HG02840 (cell line): Measurements from ENCODE around the gene TBX5.

ENCODE experiments used
- ATAC-seq: cut with Tn5 transposase; IDR thresholded peaks from one replicate; pipeline ENCODE4 v1.9.1; 2021; ENCODE audit warnings: mild to moderate bottlenecking, moderate library complexity, moderate number of reproducible peaks; ENCODE audit not compliant: unreplicated experiment, low FRiP score

Gene TBX5

DNA sequence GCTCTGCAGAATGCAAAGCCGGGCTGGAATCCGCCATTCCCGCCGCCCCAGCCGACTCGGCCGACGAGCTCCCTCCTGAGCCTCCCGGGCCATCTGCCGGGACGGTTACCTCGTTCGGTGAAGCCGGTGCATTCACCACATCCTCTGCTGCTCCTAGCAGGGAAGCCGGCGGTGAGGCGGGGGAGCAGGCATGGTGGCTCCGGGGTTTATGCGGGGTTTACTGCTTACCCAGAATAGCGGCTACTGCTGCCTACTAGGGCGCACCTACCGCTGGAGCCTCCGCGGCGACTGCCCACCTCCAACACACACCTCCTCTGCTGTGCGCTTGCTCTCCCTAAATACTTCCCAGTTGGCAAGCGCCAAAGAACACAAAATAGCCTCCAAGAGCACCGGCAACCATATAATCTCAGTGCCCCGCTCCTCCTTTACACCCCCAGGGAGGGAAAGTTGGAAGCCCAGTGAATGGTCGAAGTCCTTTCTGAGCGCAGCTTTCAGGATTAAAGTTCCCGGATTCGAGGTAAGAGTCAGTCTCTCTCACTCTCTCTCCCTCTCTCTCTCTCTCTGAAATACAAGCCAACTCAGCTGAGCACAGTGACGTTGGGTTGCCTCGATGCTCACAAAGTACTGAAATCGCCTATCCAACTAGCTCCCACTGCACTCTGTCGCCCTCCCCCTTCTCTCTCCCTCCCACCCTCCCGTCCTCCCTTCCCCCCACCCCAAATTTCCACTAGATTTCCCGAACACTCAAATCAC is at the start of gene TBX5:
Gene TBX5 (minus strand): TSS at position 626 of the 753 bp plus-strand sequence. CDS start 2,246 bp downstream, outside the sequence.
- no peak for ATAC-seq

DNA sequence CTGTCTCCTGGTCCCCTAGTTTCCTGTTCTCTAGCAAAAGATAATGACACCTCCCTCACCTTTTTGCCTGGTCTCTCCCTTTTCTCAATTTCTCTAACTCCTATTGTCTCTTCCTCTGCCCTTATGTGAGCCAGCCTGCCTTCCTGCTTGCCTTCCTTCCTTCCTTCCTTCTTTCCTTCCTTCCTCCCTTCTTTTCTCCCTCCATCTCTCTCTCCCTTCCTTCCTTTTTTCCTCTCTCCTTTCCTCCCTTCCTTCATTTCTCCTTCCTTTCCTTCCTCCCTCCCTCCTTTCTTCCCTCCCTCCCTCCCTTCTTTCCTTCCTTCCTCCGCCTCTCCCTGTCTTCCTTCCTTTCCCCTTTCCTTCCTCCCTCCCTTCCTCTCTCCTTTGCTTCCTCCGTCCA is 45.7 kb upstream of the TBX5 start:
- no peak for ATAC-seq

DNA sequence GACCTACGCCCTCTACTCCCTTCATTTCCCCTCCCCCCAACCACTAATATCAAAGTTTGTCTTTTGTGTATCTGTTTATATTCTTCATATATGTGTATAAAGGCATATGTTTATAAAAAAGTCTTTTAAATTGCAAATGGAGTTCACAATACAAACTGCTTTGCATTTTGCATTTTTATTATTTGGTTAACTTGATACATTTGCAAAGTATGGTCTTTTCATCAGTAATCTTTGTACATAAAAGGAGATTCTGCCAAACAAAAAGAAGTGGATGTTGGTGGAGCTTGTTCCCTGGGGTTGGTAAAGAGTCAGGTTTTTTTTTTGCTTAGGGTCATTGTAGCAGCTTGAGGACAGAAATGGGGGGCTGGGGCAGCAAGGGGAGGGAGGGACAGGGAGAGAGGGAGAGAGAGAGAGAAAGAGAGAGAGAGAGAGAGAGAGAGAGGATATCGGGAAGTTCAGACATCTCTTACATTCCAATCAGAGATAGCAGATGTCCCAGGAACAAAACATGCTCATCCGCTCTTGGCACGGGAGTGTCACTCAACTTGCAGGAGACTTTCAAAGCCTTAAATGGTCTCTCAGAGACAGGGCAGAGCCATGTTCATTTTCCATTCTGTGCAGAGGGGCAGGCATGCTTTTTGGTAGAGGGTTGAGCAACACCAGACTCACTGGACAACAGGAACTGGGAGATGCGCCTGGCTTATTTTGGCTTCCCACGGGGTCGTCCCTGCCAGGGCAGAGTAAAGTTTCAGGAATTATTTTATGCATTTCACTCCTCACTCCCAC is 44.8 kb upstream of the TBX5 start:
- no peak for ATAC-seq

DNA sequence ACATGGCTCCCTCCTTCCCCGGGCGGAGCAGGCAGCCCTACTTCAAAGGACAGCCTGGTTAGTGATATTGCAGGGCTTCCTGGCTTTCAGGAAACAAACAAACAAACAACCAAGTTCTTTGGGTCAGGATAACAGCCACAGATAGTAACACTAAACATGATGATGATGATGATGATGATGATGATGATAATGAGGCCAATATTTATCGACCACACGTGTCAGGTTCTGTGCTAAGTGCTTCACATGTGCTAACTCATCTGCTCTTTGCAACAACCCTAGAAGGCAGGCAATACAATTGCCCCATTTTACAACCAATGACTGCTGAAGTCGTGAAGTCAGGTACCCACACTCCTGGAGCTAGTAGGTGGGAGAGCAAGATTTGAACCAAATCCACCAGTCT is 44.1 kb upstream of the TBX5 start:
- no peak for ATAC-seq

DNA sequence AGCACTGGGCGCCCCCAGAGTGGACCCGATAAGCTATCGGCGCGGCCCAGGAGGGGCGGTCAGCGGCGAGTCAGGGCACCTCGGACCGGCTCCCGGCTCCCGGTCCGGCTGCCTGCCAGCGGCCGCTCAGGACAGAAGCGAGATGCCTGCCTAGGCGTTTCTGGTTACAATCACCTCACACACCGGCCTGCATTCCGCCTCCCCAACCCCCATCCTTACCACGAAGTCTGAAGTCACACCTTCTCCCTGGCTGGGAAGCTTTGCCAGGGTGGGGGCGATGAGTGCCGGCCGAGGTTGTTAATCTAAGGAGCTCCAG is 42.6 kb upstream of the TBX5 start:
- ATAC-seq: no peak

DNA sequence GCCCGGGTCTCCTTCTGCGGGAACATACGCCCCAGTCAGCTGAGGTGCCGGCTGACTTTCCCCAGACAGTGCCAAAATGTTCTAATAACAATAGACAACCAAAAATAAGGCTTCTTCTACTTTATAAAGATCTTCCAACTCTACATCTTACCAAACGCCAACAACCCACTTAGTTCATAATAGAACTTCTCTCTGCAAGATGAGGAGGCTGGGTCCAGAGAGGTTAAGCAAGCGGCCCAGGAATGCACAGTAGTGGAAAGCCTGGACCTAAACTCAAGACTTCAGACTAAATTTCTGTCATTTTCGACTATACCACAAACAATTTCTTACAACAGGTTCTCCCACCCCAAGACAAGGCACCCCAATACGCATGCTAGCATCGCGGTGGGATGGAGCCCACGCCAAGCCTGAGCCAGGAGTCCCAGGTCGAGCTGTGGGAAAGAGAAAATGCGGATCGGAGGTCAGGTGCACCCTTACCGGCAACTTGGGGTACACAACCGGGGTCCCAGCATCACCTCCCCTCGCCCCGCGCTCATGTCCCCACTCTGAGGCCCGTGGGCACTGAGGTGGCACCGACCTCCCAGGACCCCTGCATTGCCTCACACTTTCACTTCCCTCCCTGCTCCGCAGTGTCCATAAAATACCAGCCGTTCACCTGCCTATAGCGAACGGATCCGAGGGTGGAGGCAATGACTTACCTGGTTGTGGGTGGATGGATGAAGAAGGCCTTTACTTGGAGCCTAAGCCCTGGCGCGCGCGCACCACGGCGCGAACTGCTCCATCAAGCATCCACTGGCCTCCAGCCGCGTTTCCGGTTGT is 42.1 kb upstream of the TBX5 start:
- no peak for ATAC-seq

DNA sequence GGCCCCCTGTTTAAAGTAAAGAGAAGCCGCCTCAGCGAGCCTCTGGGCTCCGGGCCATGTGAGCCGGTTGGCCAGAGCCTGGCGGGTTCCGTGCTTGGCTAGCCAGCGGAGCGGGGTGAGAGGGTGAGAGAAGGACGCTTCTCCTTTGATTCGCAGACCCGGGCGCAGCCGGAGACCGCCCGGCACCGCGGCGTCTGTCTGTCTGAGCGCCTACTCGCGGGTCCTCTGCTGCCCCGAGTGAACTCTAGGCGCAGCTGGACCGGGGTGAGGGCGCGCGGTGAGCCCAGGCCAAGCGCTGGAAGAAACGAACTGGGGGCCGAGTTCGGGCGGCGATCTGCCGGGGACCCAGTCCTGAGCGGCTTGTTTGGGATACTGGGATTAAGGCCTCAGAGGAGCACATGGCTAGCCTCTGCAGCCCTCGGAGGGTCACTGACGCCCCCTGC is 41.4 kb upstream of the TBX5 start:
- no peak for ATAC-seq

DNA sequence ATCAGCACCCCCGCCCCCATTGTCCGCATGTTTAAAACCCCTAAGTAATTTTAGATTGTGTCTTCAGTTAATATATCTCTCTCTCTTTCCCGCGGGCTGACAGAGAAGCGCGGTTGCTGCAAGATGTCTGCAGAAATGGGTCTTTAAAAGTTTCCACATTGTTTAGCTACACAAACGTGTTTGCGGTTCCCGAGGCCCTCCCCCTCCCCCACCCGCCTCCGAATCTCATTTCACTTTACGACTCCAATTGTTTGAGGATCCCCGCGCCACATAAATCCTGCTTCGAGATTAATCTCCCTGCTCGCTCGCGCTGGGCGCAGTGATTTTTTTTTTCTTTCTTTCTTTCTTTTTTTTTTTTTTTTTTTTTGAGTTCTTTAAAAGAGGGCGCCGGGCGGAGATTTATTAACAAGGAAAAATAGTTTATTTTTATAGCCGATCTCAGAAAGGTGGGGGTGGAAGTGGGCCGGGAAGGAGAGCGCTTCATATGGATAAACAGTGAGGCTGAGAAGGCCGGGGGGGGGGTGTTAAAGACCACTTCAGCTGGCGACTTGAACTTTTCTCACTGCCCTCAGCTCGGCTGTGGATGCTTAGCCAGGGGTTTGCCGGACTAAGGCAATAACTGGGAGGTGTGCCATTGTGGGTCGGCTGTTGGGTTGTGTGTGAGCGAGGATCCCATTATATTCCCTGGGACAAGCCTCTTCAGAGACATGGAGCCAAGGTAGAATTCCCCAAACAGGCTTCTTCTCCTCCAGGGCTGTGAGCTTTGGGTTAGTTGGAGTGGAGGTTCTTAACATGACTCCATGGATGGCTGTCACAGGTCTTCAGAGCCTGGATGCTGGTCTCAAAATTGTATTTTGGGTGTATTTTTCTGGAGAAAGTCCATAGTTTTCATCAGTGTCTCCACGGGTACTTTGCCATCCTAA is 39.7 kb upstream of the TBX5 start:
- ATAC-seq: no peak

DNA sequence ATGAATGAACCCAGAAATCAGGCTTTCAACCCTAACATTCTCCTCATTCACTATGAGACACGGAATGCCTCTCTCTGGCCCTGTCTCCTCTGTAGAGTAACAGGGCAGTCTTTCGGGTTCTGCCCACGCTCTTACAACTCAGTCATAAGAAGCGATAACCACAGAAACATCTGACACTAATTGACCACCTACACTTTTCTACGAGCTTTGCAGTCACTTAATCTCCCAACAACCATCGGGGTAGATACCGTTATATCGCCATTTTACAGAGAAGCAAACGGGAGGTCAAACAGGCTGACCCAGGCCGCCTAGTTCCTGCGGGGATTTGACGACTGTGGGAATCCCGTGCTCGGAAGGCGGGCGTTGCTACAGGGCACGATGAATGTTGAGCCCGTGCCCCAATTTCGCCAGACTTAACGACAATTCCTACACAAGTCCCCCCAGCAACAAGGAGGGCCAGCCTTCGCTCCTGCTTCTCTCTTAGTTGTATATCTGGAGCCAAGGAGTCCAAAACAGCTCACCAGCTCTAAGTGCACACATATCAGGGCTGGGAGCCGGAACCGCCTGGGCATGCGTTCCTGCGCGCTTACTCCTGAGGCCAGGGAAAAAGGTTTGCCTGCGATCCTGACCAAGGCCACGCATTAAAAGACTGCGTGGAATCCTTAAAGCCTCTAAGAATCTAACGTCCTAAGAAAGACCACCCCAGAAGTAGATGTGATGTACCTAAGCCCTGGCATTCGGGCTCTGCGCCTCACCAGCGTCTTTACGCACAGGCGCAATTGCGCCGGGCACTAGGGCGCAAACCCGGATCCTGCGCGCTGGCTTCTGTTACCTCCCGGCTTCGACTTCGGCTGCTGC is 38.7 kb upstream of the TBX5 start:
- no peak for ATAC-seq

DNA sequence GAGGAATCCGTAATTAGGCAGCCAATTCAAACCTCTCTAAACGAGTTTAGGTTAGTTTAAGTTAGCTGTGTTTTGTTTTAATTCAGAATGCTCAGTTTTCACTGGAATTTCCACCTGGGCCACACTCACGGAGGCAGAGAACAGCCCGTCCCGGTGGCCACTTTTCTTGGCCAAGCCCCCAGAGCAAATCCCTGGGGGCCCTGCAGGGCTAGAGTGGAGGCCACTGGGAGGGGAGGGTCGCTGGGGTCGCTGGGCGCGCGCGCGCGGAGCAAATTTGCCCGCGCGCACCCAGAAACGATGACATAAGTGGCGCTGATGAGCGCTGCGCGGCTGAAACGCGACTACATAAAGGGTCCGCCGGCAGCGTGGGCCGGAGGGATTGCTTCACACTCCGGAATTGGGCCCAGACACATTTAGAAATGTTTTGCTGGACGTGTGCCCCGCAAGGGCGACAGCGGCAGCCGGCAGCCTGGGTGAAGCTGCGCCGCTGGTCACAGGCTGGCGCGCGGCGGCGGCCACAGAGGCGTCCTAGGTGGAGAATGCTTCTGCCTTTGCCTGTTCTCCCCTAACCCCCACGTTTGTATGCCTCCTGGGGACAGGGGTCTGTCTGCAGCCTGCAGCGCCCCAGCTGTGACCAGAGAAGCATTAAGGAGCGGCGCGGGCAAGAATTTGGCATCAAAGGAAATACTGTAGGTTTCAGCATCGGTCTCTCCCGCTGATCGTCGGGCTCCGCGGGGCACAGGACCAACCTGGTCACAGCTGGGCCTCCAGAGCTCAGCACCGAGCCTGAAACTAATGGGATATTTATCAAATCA is 37.9 kb upstream of the TBX5 start:
- ATAC-seq: no peak

DNA sequence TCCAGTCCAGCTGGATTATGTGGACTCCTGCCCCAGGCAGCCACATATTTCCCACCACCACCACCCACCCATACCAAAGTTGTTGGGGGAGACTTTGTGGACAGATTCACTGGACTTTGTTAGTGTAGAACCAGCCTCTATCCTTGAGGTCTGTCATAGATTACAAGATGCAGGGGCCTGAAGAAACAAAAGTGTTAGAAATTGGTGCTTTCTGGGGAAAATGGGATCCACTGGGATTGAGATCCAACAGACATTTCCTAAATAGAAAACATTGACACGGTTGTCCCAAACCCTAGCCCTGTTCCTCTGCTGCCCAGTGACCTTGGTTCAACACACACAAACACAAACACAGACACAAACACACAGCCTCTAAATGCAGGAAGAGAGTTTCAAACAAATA is 36.6 kb upstream of the TBX5 start:
- ATAC-seq: no peak

DNA sequence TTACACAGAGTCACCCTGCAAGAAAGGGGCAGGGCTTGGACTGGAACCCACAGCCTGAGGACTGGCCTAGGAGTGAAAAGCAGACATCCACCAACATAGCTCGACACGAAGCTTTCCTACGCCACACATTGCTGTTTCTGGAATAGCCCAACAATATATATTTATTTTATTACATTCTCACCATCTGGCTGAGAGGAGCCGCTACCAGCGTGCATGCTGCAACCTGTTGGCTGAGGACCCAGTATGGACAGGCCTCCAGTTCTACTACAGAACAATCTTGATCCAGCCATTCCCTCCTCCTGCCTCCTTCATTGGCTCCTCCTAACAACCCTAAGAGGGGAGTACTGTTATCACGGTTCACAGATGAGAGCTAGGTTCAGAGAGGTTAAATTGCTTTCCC is 35.6 kb upstream of the TBX5 start:
- no peak for ATAC-seq

DNA sequence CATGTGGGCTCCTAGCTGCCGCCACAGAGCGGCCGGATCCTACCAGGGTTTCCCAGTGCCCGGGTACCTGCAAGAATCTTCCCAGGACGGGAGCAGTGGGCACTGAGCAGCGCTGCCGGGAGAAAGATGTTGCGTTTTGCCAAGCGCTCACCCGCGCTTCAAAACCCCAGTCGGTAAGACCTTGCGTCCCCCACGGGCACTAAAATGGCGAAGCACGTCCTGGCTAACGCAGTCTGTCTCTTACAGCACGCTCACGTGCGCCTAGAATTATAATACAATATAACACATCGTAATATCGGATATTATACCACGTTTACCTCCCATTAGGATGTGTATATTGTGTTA is 35.1 kb upstream of the TBX5 start:
- ATAC-seq: no peak

DNA sequence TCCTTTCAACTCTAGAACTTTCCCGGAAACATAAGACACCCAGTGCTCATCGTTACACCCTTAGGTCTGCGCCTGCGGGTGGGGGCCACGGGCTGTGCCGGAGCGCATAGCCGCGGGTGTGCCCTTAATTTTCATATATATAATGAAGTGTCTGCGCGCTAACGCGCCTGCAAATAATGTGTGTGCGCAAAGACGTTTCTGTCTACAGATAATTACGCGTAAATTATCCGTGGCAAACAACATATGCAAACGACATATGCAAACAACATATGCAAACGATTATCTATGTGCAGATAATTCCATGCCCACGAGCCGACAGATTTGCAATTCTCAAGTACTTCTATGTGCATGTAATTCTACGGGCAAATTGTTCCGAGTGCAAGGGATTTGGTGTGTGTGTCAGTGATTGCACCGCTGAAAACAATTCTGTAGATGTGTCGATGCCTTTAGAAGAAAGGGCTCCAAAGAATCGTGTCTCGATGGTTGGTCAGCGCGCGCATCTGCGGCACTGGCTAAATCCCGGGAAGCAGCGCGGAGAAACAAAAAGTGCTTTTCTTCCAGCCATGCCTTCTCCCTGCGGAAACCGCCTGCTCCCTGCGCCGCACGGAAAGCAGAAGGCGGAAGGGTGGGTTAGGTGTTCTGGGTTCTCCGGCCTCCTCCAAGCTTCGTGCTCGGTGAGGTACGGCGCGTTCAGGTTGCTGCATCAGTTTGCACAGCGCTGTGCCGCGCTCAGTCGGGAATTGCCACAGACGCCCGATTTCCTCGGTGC is 34.5 kb upstream of the TBX5 start:
- ATAC-seq: no peak

DNA sequence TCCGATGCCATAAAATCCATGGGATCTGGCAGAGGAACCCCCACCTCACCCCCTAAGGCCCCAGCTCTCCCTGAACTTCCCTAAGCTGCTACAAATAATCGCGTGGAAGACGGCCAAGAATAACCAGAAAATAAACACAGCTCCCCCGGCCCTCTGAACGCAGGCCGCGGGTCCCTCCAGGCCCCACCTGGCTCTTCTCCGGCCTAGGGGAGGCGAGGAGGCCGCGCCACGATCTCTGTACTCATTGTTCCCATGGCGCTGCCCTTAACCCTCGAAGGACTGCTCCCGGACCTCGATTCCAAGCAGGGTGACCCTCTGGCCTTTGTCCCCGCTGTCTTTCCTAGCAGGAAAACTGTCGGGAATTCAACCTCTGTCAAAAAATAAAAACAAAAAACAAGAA is 33.9 kb upstream of the TBX5 start:
- ATAC-seq: no peak

DNA sequence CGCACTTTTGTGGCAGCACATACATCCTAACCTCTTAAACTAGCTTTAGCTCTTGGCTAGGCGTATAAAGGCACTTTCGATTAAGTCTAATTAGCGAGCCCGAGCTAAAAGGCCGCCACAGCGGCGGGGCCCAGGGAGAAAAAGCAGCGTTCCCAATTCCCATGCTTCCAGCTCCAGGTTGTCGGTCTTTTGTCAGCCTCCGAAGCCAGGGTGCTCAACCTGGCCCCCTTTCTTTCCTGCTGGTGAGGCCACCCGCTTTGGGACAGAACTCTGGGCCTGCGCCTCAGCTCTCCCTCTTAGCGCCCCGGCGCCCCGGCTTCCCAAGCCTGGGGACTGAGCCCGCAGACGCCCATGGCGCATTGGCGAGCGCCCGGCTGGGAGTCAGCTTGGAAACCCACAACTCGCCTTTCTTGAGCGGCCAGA is 33.3 kb upstream of the TBX5 start:
- no peak for ATAC-seq

DNA sequence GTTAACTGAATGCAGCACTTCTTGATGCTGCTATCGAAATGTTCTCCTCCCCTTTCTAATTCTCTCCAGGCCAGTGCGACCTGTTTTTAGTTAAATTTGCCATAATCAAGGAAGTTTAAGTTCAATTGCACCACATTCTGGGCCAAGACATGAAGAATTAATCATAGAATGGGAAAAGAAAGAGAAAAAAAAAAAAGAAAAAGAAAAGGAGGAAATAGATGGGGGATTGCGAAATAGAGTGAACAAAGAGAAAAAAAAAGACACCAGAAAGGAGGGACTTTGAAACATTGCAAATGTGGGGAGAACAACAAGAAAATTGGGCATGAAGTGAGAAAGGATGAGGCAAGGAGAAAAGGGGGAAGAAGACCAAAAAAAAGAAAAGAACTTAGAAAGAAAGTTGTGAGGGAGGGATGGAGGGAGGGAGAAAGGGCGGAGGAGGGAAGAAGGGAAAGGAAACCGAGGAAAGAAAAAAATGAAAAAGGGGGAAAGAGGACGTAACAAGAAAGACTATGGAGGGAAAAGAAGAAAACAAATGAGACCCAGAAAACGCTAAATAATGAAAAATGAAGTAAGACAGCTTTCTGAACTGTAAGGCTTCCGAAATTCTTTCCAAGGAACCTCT is 32.8 kb upstream of the TBX5 start:
- ATAC-seq: no peak
